Measurements from ENCODE around the gene CYP2W1.

DNA sequence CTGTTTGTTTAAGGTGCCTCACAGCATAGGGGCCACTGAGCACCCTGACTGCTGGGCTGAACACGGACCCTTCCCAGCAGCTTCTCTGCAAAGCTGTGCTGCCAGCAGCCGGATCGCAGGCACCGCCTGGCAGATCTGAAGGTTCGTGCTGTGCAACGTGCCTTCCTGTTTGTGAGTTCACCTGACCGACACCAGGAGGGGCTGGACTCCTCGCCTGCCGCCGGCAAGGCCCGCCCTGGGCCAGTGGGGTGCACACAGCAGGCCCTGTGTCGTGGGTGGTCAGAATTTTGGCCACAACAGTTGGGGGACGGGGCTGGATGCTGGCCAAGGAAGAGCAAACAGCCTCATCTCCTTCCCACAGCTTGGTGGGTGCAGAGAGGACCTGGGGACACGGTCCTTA is 12.6 kb downstream of the CYP2W1 start:
- TF ChIP-seq, protein P1, sequence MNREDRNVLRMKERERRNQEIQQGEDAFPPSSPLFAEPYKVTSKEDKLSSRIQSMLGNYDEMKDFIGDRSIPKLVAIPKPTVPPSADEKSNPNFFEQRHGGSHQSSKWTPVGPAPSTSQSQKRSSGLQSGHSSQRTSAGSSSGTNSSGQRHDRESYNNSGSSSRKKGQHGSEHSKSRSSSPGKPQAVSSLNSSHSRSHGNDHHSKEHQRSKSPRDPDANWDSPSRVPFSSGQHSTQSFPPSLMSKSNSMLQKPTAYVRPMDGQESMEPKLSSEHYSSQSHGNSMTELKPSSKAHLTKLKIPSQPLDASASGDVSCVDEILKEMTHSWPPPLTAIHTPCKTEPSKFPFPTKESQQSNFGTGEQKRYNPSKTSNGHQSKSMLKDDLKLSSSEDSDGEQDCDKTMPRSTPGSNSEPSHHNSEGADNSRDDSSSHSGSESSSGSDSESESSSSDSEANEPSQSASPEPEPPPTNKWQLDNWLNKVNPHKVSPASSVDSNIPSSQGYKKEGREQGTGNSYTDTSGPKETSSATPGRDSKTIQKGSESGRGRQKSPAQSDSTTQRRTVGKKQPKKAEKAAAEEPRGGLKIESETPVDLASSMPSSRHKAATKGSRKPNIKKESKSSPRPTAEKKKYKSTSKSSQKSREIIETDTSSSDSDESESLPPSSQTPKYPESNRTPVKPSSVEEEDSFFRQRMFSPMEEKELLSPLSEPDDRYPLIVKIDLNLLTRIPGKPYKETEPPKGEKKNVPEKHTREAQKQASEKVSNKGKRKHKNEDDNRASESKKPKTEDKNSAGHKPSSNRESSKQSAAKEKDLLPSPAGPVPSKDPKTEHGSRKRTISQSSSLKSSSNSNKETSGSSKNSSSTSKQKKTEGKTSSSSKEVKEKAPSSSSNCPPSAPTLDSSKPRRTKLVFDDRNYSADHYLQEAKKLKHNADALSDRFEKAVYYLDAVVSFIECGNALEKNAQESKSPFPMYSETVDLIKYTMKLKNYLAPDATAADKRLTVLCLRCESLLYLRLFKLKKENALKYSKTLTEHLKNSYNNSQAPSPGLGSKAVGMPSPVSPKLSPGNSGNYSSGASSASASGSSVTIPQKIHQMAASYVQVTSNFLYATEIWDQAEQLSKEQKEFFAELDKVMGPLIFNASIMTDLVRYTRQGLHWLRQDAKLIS (CRISPR knock-in tag; IDR thresholded peaks at IDR 0.05; ENCODE audit: borderline replicate concordance): no peak
- TF ChIP-seq CTCF (IDR thresholded peaks at IDR 0.05): no peak
- no peak for TF ChIP-seq CBFB (CRISPR knock-in tag; IDR thresholded peaks at IDR 0.05; ENCODE audit: low read depth)
